GM11168 (cell line): Measurements from ENCODE around the gene LCMT1.

Experiments
- in situ Hi-C: fragments of 300-500 bp; cut with MboI; formaldehyde crosslinking; loops from one replicate; pipeline ENCODE4 v1.12.0; 2022; ENCODE audit warnings: low sequenced_read_pairs; ENCODE audit not compliant: unreplicated experiment

LCMT1 gene

GRCh38 chr16:25111403-25112166, at the start of gene LCMT1:
Gene LCMT1 (plus strand): TSS chr16:25111742. CDS start chr16:25111884, 142 bp downstream.
- in situ Hi-C loops, result no loop called here

GRCh38 chr16:25063102-25063501, 48.4 kb upstream of the LCMT1 start:
- in situ Hi-C loops, result loop anchor here (10.0 kb wide), 1 partner anchor 162 kb away; no protein-coding TSS in a partner anchor

DNA sequence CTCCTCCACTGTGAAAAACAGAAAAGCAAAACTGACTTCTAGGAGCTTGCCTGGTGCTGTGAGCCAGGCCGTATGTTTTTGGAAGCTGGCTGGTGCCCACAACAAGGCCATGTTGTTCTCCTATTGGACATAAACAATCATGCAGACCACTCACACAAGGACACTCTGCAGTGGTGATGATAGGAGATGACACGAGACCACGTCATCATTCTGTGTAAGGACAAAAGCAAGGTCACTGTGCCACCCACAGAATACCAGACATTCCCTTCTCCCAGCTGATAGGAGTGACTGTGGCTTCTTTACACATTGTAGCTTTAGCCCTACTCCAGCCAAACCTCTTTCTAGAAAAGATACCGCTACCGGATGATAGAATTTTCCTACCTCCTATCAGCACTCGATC, 47.7 kb upstream of the LCMT1 start:
- in situ Hi-C loops, result loop anchor here (10.0 kb wide), 1 partner anchor 161 kb away; no protein-coding TSS in a partner anchor

DNA sequence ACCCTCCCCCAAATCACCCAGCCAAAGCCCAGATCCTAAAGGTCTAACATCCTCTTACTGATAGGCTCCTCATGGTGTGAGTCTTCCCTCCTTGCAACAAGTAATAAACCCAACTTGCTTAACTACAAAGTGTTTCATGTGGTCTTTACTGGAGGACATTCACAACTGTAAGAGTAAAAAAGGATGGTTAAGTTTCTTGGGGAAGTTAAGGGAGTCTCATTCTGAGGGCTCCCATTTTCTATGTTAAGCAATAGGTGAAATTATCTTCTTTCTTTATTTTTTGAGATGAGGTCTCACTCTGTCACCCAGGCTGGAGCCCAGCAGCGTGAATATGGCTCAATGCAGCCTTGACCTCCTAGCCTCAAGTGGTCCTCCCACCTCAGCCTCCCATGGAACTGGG, 47.3 kb upstream of the LCMT1 start:
- in situ Hi-C loops, result loop anchor here (10.0 kb wide), 1 partner anchor 161 kb away; no protein-coding TSS in a partner anchor

DNA sequence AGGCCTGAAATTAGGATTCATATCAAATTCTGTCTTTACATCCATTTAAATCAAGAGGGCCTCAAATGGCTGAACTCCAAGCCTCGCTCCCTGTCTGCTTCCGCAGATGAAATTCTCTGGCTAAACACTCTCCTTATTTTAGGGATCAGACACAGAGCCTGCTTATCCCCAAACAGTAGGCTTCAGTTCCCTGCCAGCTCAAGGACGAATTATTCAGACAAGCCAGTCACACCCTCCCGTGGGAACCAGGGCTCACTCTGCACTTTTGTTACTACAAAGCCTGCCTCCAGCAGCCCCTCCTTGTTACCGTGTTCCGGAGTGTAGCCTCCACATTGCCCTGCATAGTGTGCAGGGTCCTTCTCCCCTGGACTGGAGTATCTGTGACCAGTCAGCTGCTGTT, 46.6 kb upstream of the LCMT1 start:
- in situ Hi-C loops, result loop anchor here (10.0 kb wide), 1 partner anchor 160 kb away; no protein-coding TSS in a partner anchor

GRCh38 chr16:25065899-25066298, 45.6 kb upstream of the LCMT1 start:
- in situ Hi-C loops, result loop anchor here (10.0 kb wide), 1 partner anchor 159 kb away; no protein-coding TSS in a partner anchor

DNA sequence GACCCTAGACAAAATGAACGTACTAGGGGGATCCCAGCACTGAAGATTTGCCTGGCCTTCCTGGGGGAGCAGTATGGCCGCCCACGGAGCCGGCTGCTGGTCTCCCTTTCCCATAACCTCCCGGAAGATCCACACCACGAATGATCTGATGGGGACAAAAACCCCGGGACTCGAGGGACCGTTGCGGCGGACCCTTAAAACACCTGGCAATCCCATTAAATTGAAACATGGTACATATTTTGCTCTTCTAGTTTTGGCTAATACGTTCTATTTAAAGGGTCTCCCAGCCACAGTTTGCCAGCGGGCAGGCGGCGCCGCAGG, 45.2 kb upstream of the LCMT1 start:
- in situ Hi-C loops, result loop anchor here (10.0 kb wide), 1 partner anchor 158 kb away; no protein-coding TSS in a partner anchor

- in situ Hi-C loops, result loop anchor here (10.0 kb wide), 1 partner anchor 158 kb away; no protein-coding TSS in a partner anchor
These were observed 44.6 kb upstream of the LCMT1 start for GRCh38 chr16:25066747-25067631.

DNA sequence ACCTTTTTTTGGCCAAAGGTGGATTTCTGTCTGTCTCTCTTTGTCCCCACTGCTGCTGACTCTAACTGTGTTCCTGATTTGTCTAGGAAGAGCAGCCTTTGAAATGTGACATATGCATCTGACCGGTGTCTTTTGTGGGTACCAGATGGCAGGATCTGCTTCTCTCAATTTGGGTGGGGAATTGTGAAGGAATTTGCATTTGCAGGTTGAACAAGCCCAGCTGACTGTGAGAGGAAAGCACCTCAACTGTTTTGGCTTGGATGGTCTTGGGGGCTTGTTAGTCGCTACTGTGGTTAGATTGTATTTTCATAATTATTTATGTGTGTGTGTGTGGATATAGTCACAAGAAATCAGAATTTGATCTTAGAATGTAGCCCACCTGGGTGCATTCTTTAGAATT, 37.7 kb upstream of the LCMT1 start:
- in situ Hi-C loops, result no loop called here

DNA sequence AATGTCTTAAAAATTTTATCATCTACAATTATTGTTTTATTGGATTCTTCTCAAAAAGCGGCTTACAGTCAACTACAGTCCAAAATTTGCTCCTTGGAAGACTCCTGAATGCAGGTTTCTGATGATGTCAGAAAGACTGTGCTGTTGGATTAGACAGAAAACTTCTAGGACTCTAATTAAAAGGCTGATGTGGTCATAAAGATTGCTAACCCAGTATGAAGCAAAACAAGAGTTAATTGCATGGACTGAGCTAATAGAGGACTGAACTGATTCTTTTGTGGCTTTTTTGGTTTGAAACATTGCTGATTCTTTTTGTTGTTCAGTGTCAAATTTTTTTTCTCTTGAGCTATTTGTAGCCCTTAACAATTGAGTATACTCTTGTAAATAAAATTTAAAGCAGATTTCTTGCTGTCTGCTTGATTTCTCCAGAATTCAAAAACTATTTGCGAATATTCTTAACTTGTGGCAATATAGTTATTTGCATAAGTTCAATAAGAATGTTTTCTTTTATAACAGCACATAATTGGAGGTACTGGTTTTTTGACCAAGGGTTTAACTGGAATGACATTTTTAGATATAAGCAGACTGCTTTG, 33.1 kb upstream of the LCMT1 start:
- in situ Hi-C loops, result no loop called here

DNA sequence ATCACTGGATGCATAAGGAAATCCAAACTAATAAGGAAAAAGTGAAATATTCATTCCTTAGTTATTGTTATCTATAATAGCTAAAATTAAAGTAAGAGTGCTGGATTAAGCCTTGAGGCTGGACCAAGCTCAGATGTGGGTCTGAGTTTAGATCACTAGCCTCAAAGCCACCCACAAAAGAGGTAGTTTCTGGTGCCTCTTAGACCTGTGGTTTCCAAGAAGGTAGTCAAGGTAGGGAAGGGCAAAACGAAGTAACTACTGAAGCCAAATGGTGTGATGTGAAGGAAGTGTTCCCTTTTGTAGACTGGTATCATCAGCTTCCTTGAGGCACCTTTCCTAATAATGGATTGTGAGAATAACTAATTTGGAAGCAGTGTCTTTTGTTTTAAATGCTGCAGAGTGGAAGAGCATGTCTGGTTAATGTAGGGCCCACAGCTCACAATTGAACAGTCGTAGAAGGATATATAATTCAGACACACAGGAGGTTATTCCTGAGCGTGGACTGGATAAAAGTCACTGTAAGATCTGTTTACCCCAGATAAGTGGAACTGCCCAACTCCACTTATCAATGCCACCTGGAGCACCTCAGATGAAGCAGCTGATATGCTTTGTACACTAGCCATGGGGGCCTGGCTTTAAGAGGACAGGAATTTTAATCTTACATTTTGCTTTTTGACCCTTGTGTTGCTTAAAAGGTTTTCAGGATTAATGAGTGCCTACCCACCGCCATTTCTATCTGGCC, 31.7 kb upstream of the LCMT1 start:
- in situ Hi-C loops, result no loop called here

GRCh38 chr16:25080420-25081131, 31.0 kb upstream of the LCMT1 start:
- in situ Hi-C loops, result no loop called here

- in situ Hi-C loops, result no loop called here
These were observed 29.8 kb upstream of the LCMT1 start for GRCh38 chr16:25081702-25082101.

- in situ Hi-C loops, result no loop called here
These were observed 28.5 kb upstream of the LCMT1 start for GRCh38 chr16:25083065-25083464.

DNA sequence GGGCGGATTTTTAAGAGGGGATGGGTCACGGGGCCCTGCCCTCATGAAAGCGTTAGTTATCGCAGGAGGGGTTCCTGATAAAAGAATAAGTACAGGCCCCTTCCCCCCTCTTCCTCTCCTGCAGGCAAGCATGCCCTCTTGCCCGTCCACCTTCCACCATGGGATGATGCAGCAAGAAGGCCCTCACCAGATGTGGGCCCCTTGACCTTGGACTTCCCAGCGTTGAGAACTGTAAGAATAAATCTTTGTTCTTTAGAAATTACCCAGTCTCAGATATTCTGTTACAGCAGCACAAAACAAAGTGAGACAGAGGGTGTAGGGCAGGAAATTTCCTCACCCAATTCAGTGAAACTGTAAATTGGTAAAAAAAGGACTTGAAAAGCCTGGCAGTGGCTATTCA, 27.8 kb upstream of the LCMT1 start:
- in situ Hi-C loops, result no loop called here

- in situ Hi-C loops, result no loop called here
These were observed 26.7 kb upstream of the LCMT1 start for GRCh38 chr16:25084797-25085196.

DNA sequence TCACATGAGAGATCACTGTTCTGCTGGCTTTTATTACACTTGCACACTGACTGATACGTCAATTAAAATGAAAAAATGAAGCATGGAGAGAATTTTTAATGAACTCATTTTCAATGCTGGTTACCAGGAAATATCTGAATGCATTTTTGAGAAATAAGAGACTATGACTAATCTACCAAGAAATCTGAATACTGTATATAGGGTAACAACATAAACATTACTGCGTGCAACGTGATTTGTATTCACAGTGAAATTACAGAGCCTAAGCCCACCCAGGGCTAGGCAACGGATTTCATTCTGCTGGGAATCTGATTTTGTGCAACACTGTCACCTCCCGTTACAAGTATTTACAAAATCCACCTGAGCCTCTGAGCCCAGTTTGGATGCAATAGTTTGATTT, 23.8 kb upstream of the LCMT1 start:
- in situ Hi-C loops, result no loop called here

GRCh38 chr16:25089351-25089750, 22.2 kb upstream of the LCMT1 start:
- in situ Hi-C loops, result no loop called here

DNA sequence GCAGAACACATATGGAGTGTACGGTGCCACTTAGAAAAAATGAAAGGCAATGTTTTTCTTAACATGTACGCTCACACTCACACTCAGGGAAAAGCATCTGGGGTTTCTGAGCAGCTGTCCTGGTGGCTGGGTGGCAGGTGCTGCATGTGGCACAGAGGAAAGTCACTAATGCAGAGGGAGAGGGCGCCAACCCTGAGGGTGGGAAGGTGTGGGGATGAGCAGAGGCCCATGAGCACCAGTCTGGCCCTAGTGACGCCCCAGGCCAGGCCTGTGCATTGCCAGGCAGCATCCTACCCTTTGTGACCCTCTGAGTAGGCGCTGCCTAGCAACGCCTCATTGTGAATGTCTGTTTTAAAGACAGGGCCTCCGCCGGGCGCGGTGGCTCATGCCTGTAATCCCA, 19.1 kb upstream of the LCMT1 start:
- in situ Hi-C loops, result no loop called here
